ENCODE results near the gene ICAM1.
A peak's percentile ranks its signal among the peaks of the same experiment; 100 is the strongest.
"Not testable (repeated sequence)": the region's sequence is repeated elsewhere in the genome, so short reads cannot be mapped to it uniquely, and the experiment has no call there.

Gene ICAM1, protein sequence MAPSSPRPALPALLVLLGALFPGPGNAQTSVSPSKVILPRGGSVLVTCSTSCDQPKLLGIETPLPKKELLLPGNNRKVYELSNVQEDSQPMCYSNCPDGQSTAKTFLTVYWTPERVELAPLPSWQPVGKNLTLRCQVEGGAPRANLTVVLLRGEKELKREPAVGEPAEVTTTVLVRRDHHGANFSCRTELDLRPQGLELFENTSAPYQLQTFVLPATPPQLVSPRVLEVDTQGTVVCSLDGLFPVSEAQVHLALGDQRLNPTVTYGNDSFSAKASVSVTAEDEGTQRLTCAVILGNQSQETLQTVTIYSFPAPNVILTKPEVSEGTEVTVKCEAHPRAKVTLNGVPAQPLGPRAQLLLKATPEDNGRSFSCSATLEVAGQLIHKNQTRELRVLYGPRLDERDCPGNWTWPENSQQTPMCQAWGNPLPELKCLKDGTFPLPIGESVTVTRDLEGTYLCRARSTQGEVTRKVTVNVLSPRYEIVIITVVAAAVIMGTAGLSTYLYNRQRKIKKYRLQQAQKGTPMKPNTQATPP

DNA sequence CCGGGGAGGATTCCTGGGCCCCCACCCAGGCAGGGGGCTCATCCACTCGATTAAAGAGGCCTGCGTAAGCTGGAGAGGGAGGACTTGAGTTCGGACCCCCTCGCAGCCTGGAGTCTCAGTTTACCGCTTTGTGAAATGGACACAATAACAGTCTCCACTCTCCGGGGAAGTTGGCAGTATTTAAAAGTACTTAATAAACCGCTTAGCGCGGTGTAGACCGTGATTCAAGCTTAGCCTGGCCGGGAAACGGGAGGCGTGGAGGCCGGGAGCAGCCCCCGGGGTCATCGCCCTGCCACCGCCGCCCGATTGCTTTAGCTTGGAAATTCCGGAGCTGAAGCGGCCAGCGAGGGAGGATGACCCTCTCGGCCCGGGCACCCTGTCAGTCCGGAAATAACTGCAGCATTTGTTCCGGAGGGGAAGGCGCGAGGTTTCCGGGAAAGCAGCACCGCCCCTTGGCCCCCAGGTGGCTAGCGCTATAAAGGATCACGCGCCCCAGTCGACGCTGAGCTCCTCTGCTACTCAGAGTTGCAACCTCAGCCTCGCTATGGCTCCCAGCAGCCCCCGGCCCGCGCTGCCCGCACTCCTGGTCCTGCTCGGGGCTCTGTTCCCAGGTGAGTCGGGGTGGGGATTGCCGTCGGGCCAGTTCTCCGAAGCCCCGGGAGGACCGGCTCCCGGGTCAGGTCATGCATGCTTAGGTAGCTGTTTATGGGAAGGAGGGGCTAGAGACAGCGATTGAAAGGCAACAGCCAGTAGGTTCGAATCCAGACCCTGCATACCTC lies at the start of gene ICAM1:
TSS of gene ICAM1 (plus strand) at position 505 of the 779 bp plus-strand sequence. CDS start at position 545, 40 bp downstream.
- peak; percentile 98 to 99 (median 99) for DNase-seq

DNA sequence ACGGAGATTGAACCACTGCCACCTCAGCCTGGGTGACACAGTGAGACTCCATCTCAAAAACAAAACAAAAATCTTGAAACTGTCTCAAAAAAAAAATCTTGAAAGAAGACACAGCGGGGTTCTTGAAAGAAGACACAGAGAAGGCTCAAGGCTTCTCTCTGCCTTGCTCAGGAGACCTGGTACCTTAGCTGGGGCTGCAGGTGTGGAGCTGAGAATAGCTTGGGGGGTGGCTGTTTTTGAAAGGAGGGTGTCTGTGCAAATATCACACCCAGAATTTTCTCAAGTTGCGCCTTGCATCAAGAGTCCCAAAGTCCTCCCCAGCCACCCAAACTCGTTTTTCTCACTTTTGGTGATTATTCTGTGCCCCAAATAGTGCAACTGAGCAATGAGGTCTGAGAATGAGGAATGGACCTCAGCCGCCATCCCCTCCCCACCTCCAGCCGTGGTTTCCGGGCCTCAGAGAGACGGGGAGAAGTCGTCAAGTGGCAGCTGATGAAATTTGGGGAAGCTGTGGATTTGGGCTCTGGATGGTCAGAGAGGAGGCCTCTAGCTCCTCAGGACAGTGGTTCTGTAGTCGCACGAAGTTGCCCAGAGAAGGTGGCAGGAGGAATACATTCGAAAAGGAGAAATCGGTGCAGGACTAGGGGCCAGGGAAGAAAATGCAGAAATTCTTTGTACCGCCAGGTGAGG lies 48.6 kb upstream of the ICAM1 start:
- peak; percentile 66 to 72 (median 67) for DNase-seq

DNA sequence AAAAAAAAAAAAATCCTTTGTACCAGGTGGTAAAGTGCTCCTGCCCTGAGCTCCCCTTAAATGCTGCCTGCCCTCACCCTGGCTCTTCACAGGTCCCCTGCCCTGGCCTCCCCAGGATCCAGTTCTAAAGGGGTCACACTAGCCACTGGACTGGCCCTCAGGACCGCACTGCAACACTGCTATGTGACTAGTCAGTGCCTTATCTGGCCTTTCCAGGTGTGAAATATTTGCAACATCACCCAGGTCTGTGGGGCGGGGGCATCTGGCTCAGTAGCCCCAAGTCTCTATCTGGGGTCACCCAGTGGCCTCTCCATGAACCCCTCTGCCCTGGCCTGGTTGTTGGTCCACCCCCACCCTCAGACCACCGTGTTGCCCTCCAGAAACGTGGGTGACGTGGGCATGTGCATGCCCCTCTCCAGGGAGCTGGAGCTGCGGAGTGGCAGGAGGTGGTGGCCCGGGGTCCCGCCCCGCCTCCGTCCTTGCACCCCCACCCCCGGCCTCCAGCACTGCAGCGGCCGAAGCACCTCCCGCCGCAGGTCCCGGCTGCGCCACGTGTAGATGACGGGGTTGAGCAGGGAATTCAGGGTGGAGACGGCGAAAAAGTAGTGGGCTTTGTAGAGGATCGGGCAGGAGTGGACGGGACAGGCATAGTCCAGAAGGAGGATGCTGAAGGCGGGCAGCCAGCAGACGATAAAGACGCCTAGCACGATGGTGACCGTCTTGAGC lies 47.3 kb upstream of the ICAM1 start:
- DNase-seq = no peak

DNA sequence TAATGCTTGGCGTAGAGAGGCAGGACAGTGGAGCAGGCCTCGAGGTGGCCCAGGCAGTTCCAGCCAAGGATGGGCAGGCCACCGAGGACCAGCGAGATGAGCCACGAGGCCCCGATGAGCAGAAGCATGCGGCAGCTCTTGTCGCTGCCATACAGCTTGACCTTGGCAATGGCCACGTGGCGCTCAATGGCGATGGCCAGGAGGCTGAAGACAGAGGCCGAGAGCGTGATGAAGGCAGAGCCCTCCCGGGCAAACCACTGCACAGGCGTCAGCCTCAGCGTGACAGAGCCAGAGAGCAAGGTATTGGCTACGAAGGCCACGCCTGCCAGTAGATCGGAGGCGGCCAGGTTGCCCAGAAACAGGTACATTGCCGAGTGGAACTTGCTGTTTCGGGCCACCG lies 46.6 kb upstream of the ICAM1 start:
- DNase-seq = no peak

DNA sequence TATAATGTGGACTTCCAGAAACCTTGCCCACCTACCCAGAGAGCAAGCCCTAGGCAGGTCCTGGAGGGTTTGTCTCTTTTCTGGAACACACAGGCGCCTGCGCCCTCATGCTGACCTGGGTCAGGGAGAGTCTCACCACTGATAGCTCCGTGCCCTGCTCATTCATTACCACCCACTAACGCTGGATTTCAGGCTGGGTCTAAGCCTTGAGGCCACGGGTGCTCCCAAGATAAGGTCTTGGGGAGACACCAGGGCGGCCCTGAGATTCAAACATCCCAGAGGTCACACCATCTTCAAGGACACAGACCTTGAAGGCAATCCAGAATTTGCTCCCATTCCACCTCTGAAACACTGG lies 44.9 kb upstream of the ICAM1 start:
- DNase-seq = no peak

DNA sequence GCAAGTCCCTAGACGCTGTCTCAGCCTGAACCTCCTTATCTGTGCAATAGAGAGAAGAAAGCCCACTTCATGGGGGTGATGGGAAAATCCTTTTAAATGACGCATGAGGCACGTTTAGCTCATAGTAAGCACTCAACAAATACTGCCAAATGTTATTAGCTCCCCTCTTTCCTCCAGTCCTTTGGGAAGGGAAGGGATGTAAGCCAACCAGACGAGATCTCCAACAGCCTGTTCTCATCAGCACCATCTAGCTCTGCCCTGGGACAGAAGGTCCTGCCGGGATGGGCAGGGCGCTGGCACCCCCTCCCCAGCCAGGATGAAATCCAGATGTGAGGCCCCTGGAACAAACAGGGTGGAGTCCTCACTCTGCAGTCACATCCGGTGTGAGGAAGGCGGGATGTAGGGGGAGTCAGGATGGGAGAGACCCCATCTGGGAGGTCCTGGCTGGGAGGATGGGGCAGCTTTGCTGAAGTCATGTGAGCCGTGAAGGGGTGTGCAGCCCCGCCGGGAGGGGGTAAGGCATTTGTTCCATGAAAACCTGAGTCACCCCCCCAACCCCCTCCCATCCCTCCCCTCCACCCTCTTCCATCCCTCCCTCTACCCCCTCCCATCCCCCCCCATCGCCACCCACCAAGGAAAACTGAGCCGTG lies 44.4 kb upstream of the ICAM1 start:
- no peak for DNase-seq

DNA sequence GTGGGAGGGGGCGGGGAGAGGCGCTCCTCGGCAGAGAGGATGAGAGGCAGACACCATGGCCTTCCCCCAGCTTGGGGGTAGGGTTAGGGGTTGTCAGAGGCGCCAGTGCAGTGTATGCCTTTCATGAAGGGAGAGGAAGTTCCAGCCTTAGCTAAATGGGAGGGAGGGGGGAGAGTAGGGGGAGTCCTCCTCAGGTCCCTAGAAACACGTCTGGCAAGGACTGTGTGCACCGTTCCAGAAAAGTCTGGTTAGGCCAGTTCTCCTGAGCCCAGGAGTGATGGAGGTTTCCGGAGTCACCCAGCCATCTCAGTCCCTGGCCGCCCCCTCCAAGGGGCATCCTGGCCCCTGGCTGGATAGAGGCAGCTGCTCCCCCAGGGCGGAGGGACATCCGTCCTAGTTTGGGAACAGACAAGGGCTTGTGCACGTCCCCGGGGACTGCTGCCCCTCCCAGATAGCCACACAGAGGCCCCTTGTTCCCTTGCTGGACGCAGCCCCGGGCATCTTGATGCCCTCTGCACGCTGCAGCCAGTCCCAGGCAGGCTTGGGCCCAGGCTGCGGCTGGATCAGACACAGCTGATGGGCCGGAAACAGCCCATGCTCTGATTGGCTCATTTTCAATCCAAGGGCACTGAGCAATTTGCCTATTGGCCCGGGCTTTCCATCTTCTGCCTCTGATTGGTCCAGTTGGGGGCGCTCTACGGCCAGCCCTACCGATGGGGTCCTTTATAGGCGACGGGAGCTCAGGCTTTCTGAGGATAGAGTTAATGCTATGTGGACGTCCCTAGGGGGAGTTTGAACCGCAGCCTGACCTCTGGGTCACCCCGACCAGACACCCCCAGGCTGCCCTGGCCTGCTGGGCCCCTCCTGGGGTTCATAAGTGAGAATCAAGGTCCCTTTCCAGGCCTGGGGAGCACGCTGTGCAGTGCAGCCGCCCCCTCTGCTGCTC lies 43.6 kb upstream of the ICAM1 start:
- no peak for DNase-seq

DNA sequence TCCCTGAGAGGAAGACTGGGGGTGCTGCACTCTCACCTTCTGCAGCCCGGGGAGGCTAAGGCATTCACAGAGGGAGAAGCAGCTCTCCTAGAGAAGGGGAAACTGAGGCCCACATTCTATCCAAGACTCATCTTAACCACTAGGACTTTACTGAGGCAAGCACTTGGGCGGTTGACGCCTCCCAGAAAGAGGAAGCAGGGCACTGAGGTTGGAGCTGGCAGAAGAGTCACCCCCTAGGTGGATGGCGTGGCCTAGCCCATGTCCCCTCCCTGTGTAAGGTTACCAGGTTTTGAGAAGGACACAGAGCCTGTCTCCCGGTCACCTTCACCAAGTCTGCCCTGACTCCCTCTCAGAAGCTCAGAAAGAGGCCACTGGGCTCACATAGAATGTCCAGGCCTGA lies 42.5 kb upstream of the ICAM1 start:
- peak; percentile 60 to 63 (median 62) for DNase-seq

DNA sequence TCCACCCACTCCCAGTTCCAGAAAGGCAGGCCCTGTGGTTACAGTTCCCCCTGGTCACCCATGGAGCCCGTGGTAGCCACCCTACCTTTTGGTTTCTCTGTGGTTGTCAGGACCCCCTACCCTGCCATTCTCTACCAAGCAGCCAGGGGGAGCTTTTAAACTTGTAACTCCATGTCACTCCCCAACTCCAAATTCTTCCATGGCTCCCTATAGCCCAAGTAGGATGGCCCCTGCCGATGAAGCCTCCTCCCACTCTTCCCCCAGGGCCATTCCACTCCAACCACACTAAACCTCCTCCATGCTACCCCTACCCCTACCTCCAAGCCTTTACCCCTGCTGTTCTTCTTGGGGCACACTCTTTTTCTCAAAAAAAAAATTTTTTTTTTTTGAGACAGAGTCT lies 42.0 kb upstream of the ICAM1 start:
- peak; percentile 48 to 62 (median 55) for DNase-seq

DNA sequence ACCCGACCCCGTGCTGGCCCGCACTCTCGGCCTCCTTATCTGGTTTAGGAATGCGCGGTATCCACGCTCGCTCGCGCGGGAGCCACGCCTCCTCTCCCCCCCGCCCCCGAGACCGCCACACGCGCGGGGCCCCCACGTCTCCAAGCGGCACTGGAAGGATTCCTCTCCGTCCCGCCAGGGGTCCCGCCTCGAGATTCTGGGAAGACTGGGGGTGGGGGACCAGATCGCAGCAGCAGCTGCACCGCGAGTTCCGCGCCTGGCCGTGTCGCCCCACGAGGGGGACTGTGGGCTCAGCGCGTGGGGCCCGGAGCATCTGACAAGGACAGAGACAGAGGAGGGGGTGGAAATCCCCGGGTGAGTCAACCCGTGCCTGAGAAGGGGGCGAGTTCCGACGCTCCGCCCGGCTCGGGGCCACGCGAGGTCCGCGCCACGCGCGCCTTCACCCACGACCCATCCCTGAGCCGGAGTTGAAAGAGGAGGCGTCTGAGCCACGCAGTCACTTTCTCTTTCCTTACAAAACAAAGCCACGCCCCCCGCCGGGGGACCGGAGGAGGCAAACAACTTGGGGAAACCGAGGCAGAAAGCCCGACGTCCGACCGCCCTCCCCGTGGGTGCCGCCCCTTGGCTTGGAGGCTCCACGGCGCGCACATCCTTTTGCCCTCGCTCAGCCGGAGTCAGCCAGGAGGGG lies 40.6 kb upstream of the ICAM1 start:
- DNase-seq = peak; percentile 82 to 92 (median 83)

DNA sequence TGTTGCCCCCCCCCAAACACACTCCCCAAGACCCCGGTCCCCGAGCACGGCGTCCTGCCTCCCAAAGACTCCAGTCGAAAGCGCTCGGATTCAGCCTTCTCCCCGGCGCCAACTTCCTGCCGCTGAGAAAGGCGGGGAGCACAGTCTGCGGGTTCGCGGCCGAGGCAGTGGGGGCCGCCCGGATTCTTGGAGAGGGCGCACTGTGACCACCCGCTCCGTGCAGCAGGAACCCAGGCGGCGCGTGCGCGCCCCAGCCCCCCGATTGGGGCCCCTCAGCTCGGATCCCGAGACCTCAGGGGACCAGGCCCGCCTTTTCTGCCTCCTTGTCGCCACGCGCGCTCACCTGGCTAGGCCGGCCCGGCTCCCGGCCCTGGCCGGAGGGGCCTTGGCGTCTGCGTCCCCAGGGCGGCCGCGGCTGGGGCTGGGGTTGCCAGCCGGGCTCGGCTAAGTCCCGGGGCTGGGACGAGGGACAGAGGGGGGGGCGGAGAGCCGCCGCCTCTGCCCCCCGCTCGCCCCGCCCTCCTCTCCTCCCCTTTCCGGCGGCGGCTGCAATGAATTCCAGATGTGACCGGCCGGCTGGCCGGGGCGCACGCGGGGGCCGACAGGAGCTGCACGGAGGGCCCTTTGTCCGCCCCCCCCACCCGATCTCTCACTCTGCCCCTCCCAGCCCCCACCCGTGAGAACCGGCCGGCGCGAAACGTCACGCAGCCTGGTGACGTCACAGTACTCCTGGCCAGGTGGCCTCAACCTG lies 39.9 kb upstream of the ICAM1 start, which contains the start of gene S1PR2:
TSS of gene S1PR2 (minus strand) at position 471 of the 751 bp plus-strand sequence. CDS start 6,426 bp downstream, outside the sequence.
- DNase-seq = peak; percentile 77 to 93 (median 86)

DNA sequence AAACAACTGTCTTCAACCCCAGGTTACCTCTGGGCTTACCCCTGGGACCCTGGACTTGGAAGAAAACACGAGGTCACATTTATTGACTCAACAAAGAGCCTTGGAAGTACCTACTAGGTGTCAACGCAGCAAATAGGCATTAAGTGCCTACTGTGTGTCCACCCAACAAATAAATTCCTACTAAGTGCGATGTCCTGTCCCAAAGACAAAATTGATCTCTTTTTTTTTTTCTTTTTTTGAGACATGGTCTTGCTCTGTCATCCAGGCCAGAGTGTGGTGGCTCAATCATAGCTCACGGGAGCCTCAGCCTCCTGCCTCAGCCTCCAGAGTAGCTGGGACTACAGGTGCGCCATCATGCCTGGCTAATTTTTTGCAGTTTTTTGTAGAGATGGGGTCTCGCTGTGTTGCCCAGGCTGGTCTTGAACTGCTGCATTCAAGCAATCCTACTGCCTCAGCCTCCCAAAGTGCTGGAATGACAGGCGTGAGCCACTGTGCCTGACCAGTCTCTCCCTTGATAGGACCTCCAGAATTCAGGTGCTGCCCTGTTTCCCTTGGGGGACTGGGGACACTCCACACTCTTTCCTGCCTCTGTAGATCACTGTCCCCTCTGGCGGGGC lies 39.2 kb upstream of the ICAM1 start:
- DNase-seq = no peak

DNA sequence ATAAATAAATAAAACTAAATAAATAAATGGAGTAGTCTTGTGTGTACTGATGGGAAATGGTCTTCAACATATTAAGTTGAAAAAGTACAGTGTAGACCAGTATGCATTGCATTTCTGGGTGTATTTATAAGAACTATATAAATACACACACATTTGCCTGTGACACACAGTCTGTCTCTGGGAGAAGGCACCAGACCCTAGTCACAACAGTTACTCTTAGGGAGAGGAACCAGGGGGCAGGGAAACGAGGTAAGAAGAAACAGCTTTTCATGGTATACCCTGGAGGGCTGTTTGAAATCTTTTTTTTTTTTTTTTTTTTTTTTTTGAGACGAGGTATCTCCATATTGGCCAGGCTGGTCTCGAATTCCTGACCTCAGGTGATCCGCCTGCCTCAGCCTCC lies 37.0 kb upstream of the ICAM1 start:
- DNase-seq = no peak

DNA sequence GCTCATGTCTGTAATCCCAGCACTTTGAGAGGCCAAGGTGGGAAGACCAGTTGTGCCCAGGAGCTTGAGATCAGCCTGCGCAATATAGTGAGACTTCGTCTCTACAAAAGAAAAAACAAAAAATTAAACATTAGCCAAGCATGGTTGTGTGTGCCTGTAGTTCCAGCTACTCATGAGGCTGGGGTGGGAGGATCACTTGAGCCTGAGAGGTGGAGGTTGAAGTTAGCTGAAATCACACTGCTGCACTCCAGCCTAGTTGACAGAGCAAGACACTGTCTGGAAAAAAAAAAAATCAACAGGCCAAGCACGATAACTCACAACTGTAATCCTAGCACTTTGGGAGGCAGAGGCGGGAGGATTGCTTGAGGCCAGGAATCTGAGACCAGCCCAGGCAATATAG lies 35.9 kb upstream of the ICAM1 start:
- DNase-seq = no peak

DNA sequence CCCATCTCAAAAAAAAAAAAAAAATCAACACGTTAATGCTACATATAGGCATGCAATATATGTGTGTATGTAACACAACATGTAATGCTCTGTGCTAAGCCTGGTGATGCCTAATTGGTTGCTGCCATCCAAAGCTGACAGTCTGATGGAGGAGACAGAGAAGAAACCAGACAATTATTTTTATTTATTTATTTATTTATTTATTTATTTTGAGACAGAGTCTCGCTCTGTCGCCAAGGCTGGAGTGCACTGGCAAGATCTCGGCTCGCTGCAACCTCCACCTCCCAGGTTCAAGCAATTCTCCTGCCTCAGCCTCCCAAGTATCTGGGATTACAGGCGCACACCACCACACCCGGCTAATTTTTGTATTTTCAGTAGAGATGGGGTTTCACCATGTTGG lies 35.5 kb upstream of the ICAM1 start:
- not testable (repeated sequence) for DNase-seq

DNA sequence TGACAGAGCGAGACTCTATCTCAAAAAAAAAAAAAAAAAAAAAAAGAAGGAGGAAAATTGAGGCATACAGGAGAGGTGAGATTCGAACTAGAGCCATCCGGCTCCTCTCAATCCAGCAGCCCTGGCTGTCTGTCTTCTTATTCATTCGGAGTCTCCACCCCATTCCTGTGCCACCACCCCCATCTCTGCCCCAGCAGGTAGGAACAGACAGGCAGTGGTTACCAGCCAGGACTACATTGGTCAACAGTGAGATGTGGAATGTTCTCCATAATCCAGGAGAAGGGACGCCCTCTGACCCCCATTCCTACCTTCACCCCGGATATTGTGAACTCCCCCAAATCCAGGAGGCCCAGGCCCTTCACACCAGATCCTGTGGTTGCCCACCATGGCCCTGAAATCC lies 33.2 kb upstream of the ICAM1 start:
- no peak for DNase-seq

DNA sequence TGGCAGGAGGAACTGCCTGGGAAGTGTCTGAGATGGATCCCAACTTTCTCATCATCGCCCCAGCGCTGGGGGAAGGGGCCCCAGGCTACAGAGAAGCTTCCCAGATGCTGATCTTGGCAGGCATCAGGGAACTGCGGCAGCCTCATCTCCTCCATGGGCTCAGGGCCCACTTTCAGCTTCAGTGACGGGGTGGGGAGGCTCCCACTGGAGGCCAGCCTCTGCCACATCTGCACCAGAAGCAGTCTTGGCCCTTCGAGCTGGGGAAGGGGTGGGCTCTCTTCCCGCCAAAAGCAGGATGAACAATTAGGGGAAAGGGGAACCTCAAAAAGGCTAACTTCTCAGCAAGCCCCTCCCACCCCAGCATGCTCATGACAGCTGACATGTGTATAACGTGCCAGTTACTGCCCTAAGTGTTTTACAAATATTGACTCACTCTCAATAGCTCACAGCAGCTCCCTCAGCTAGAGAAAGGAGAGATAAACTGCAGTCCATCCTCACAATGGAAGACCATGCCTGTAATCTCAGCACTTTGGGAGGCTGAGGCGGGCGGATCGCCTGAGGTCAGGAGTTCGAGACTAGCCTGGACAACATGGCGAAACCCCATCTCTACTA lies 32.6 kb upstream of the ICAM1 start:
- DNase-seq = peak; percentile 62 to 78 (median 64)

DNA sequence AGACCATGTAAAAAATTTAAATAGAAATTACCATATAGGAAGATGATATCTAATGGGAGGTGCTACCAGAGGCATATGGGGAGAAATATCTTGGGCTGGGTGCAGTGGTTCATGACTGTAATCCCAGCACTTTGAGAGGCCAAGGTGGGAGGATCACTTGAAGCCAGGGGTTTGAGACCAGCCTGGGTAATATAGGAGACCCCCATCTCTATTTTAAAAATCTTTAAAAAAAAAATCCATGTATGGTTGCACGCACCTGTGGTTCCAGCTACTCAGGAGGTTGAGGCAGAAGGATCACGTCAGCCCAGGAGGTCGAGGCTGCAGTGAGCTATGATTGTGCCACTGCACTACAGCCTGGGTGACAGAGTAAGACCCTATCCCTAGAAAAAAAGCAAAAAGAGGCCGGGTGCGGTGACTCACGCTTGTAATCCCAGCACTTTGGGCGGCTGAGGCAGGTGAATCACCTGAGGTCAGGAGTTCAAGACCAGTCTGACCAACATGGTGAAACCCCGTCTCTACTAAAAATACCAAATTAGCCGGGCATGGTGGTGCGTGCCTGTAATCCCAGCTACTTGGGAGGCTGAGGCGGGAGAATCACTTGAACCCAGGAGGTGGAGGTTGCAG lies 29.0 kb upstream of the ICAM1 start:
- not testable (repeated sequence) for DNase-seq
